K562 (cell line): ENCODE data around the gene SPAG9. TPM values are rescaled to one million over a fixed set of nuclear protein-coding genes. Genes with fewer than 3 reads are reported as not detected.

Experiments used
- CHD1 ChIP-seq: fragments of 200-600 bp; sonication (generic); IDR thresholded peaks from one replicate; pipeline ENCODE4 v1.6.1; 2012; ENCODE audit warnings: mild to moderate bottlenecking, moderate library complexity, low read length, inconsistent platforms
- MIER1 ChIP-seq: fragments of 450-650 bp; IDR thresholded peaks from 2 replicates; pipeline ENCODE4 v1.6.1; 2016; ENCODE audit warnings: antibody characterized with exemption, mild to moderate bottlenecking, low read depth
- MTA1 ChIP-seq: fragments of 450-650 bp; IDR thresholded peaks from 2 replicates; pipeline ENCODE4 v1.6.1; 2017; ENCODE audit warnings: borderline replicate concordance
- POLR2AphosphoS5 ChIP-seq: IDR thresholded peaks from 2 replicates; pipeline ENCODE4 v1.6.1; 2011; ENCODE audit warnings: mild to moderate bottlenecking, low read depth, low read length, moderate library complexity; ENCODE audit not compliant: control insufficient read depth, insufficient read depth
- POLR2G ChIP-seq: fragments of 200-400 bp; formaldehyde crosslinking; IDR thresholded peaks from 2 replicates; pipeline ENCODE4 v1.6.1; 2017; ENCODE audit warnings: low read depth, mild to moderate bottlenecking, antibody characterized with exemption, low read length, moderate library complexity
- RBFOX2 ChIP-seq: fragments of 200-400 bp; formaldehyde crosslinking; IDR thresholded peaks from 2 replicates; pipeline ENCODE4 v1.6.1; 2017; ENCODE audit warnings: low read depth, mild to moderate bottlenecking, low read length, moderate library complexity
- RBM34 ChIP-seq: fragments of 200-400 bp; formaldehyde crosslinking; IDR thresholded peaks from 2 replicates; pipeline ENCODE4 v1.6.1; 2018; ENCODE audit warnings: low read length, borderline replicate concordance; ENCODE audit not compliant: insufficient read depth
- RNF2 ChIP-seq: sonication (generic); IDR thresholded peaks from 2 replicates; pipeline ENCODE4 v1.6.1; 2016
- SMARCA5 ChIP-seq: fragments of 450-650 bp; IDR thresholded peaks from 2 replicates; pipeline ENCODE4 v1.6.1; 2016
- TSHZ1 ChIP-seq: fragments of 250-450 bp; sonication (Bioruptor Pico); IDR thresholded peaks from 2 replicates; pipeline ENCODE4 v1.4.0; 2020; ENCODE audit warnings: mild to moderate bottlenecking, moderate library complexity
- ZBTB7A ChIP-seq: IDR thresholded peaks from 2 replicates; pipeline ENCODE4 v1.6.1; 2011; ENCODE audit warnings: low read depth, mild to moderate bottlenecking, low read length, moderate library complexity, borderline replicate concordance; ENCODE audit not compliant: control insufficient read depth
- ZBTB9 ChIP-seq: fragments of 450-650 bp; formaldehyde crosslinking; IDR thresholded peaks from 2 replicates; pipeline ENCODE4 v1.4.0; 2020; ENCODE audit warnings: mild to moderate bottlenecking, moderate library complexity
- ZNF76 ChIP-seq: fragments of 250-450 bp; sonication (Bioruptor Pico); IDR thresholded peaks from 2 replicates; pipeline ENCODE4 v1.4.0; 2020; ENCODE audit warnings: mild to moderate bottlenecking, moderate library complexity, borderline replicate concordance
- polyA plus RNA-seq, 8 experiments: library from polyadenylated mRNA; depleted of rRNA in 4 of 8; stranded (reverse) in 5 of 8; unstranded in 3 of 8; fragments of >200 nt; fragmentation: Nextera tagmentation in 2 of 8; fragmentation: Illumina TruSeq in 1 of 8; extraction: Ambion mirVana in 2 of 8; extraction: Trizol in 1 of 8; gene quantifications; 2 replicates each; pipeline versions ENCODE4 v1.2.1 to v1.2.3, GENCODE V29; 2011 to 2014; ENCODE audit warnings: inconsistent platforms in 1 of 8, missing spikeins in 1 of 8
- total RNA-seq, 7 experiments: library from RNA; depleted of rRNA in 6 of 7; stranded (reverse); fragments of >200 nt in 6 of 7; fragmentation: Illumina TruSeq in 2 of 7; extraction: Trizol in 2 of 7; gene quantifications; 2 replicates each; pipeline versions ENCODE4 v1.2.1 to v1.2.3, GENCODE V29; 2011 to 2021; ENCODE audit warnings: low replicate concordance in 1 of 7
- TF ChIP-seq, protein P1 (sequence below): fragments of 450-650 bp; IDR thresholded peaks from 2 replicates; pipeline ENCODE4 v1.7.1; 2018; ENCODE audit warnings: mild to moderate bottlenecking, low read depth; ENCODE audit not compliant: partially characterized antibody
- TF ChIP-seq, protein P2 (sequence below): sonication (generic); formaldehyde crosslinking; IDR thresholded peaks from 2 replicates; pipeline ENCODE4 v1.5.0; 2020; ENCODE audit warnings: missing genetic modification reagents
- TF ChIP-seq, protein P3 (sequence below): fragments of 450-650 bp; IDR thresholded peaks from 2 replicates; pipeline ENCODE4 v1.6.1; 2016; ENCODE audit warnings: borderline replicate concordance

The SPAG9 gene
- total and polyA plus RNA-seq, 9 of the 15 experiments (the other 6 are each of a cell fraction or from before 2014, with no cell fraction given): 12.2 to 99.2 (median 58.2) TPM

- TF ChIP-seq, protein P1, sequence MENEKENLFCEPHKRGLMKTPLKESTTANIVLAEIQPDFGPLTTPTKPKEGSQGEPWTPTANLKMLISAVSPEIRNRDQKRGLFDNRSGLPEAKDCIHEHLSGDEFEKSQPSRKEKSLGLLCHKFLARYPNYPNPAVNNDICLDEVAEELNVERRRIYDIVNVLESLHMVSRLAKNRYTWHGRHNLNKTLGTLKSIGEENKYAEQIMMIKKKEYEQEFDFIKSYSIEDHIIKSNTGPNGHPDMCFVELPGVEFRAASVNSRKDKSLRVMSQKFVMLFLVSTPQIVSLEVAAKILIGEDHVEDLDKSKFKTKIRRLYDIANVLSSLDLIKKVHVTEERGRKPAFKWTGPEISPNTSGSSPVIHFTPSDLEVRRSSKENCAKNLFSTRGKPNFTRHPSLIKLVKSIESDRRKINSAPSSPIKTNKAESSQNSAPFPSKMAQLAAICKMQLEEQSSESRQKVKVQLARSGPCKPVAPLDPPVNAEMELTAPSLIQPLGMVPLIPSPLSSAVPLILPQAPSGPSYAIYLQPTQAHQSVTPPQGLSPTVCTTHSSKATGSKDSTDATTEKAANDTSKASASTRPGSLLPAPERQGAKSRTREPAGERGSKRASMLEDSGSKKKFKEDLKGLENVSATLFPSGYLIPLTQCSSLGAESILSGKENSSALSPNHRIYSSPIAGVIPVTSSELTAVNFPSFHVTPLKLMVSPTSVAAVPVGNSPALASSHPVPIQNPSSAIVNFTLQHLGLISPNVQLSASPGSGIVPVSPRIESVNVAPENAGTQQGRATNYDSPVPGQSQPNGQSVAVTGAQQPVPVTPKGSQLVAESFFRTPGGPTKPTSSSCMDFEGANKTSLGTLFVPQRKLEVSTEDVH: no peak
- TF ChIP-seq, protein P2, sequence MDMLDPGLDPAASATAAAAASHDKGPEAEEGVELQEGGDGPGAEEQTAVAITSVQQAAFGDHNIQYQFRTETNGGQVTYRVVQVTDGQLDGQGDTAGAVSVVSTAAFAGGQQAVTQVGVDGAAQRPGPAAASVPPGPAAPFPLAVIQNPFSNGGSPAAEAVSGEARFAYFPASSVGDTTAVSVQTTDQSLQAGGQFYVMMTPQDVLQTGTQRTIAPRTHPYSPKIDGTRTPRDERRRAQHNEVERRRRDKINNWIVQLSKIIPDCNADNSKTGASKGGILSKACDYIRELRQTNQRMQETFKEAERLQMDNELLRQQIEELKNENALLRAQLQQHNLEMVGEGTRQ: 0 out of 2 replicates have a peak, but pooled peaks have one; percentile 32
- TF ChIP-seq CHD1: peak; percentile 12
- TF ChIP-seq, protein P3, sequence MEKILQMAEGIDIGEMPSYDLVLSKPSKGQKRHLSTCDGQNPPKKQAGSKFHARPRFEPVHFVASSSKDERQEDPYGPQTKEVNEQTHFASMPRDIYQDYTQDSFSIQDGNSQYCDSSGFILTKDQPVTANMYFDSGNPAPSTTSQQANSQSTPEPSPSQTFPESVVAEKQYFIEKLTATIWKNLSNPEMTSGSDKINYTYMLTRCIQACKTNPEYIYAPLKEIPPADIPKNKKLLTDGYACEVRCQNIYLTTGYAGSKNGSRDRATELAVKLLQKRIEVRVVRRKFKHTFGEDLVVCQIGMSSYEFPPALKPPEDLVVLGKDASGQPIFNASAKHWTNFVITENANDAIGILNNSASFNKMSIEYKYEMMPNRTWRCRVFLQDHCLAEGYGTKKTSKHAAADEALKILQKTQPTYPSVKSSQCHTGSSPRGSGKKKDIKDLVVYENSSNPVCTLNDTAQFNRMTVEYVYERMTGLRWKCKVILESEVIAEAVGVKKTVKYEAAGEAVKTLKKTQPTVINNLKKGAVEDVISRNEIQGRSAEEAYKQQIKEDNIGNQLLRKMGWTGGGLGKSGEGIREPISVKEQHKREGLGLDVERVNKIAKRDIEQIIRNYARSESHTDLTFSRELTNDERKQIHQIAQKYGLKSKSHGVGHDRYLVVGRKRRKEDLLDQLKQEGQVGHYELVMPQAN: peak; percentile 81
- 0 out of 2 replicates have a peak, but pooled peaks have one; percentile 60 for TF ChIP-seq RBM34
- peak; percentile 45; the same call in 1 of the 2 replicates for TF ChIP-seq RNF2
- TF ChIP-seq ZNF76 (CRISPR knock-in tag): no peak
- TF ChIP-seq POLR2AphosphoS5: 0 out of 2 replicates have a peak, but pooled peaks have one; percentile 38
- TF ChIP-seq ZBTB7A: peak; percentile 93
- peak; percentile 89 for TF ChIP-seq RBFOX2
- TF ChIP-seq POLR2G: peak; percentile 84
- no peak for TF ChIP-seq MIER1
- TF ChIP-seq SMARCA5: no peak
- TF ChIP-seq ZBTB9 (CRISPR knock-in tag): peak; percentile 74; the same call in 1 of the 2 replicates
- TF ChIP-seq TSHZ1: no peak
- no peak for TF ChIP-seq MTA1
Observed at GRCh38 chr17:51166198-51166986, 45.7 kb upstream of the SPAG9 start, which contains the start of gene NME2 (continued).
